GM21529 (cell line): ENCODE measurements around the gene TTC28.

ENCODE experiments used
- ATAC-seq: cut with Tn5 transposase; IDR thresholded peaks from one replicate; pipeline ENCODE4 v1.9.1; 2021; ENCODE audit not compliant: unreplicated experiment

The TTC28 gene

DNA sequence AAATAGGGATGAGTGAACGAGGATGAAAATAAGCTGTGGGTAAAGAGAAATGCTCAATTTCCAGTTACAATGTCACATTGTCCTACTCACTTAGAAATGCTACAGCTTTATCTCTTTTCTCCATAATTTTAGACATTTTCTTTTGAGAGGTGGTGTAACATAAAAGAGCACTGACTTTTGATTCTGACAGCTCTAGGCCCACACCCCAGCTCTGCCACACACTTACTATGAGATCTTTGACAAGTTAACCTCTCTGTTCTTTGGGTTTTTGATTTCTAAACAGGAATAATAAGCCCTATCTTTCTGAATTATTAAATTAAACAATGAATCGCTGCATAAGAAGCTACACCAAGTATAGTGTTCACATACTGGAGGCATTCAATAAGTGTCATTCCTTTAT is 532.2 kb downstream of the TTC28 start:
- ATAC-seq: no peak

DNA sequence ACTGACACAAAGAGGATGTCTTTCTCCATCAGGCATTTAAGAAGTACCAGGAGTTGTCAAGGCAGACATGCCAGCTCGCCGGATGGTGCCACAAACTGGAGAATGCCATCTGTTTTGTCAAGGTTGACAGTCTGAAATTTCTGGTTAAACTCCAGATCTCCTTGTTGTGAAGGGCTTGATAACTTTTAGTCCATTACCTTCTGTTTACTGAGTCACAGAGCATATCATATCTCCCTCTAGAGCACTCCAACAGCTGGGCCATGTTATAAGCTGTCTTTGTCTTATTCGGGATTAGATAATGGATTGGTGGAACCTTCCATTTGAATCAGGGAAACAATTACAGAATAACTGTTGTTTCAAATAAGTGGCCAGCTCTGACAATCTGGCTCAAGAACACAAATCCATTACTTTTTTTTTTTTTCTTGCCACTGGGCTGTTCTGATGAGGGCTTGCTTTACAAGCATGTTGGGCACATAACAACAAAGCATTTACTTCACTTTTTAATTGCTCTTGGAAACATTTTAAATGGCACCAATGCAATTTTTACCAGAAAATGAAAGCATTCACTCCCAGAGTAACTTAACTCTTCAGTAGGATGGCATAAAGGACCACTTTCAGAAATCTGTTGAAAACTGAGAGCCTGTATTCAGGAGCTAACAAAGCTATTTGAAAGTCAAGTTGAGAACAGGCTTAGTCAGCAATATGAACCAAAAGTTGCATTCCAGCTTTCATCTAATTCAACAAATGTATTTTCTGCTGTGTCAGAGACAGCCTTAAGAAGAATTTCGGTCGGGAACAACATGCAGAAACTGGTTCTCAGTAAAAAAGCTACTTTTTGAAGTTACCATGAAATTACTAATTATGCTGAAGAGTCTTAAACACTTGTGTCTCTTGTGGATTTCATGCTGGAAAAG is 533.0 kb downstream of the TTC28 start:
- ATAC-seq: no peak

DNA sequence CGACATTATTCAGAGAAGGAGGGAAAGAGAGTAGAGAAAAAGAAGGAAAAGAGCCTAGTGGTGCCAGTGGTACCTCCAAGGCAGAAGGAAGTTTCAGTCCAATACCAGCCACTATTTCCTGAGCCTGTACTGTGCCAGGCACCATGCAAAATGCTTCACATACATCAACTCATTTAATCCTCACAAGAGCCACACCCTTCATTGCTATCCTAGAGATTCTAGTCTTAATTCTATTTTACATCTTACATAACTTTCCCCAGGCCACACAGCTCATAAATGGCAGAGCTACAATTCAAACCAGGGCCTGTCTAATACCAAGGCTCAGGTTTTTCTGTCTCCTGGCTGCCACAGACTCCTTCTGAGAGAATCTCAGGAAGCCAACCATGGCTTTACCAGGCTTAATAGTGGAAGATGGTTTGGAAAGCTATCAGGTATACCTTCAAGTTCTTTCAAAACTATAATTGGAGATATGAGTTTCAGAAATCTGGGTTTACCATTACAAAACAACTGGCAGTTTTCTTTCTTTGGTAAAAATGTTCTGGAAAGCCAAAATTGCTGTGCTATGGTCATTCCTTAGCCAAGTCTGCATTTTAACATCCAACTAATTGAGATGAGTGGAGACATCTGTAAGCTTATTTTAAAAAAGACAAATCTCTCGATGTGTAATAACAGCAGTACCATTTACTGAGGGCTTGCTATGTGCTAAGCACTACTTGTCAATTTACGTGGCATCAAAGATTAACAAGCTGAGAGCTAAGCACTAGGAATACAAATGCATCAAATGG is 535.5 kb downstream of the TTC28 start:
- ATAC-seq: no peak

DNA sequence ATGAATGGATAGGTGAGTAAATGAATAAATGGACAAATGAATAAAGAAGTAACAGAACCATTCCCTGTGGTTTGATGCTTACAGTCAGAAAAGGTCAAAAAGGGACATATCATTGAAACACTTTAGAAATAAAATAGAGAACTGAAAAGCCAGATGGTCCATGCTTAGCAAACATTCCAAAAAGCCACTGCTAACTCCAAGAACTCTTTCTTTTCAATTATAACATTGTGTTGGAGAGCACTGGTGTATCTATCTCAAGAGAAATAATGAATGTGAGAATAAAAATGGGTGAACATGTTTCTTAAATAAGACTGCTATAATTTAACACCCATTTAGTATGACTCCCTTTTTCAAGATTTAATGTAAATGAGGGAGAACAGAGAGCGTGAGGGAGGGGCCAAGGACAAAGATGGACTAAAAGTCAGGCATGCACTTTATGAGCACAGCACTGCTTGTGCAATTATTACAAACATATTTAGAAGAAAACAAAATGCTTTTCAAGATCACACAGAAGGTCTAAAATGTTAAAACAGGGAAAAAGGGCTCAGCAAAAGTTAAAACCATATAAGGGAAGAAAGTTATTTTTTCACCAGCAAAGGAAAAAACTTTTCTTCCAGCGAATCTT is 536.3 kb downstream of the TTC28 start:
- ATAC-seq: no peak

DNA sequence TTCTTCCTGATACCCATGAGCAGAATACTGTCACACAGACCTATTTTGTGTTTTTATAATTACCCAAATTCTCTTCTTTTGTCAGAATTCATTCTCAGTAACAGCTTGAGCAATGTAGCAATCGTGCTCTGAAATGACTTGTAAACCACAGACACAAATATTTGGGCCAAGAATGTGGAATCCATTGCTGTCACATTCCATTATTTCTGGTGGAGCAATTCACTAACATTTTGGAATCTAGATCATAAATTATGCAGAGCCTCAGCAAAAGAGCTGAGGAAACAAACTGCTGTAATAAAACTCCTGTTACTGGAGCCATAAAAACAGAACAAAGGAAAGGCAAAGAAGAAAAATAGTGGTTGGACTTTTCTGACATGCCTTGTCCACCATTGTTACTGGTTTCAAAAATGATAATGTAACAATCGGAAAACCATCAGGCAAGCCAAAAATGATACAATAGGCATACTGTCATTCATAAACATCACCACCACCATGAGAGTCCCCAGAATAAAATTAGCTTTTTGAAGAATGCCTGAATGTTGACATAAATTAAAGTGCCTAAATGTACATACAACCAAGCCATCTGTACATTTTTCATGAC is 537.2 kb downstream of the TTC28 start:
- no peak for ATAC-seq

DNA sequence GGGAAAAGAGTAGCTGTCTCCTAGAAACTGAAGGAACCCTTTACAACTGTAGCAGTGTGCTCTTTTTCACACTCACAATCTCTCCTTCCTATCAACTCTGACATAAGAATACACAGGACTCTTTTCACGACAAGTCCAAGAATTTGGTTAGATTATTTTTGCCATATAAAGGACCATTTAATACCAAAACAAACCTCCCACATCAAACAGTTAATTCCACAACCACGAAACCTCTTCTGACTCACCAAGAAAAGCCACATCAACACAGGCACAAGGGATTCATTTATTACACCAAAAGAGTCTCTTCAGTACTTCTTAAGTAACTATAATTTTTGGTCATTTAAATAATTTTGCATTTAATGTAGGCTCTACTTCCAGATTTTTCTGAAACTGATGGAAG is 538.0 kb downstream of the TTC28 start:
- no peak for ATAC-seq

DNA sequence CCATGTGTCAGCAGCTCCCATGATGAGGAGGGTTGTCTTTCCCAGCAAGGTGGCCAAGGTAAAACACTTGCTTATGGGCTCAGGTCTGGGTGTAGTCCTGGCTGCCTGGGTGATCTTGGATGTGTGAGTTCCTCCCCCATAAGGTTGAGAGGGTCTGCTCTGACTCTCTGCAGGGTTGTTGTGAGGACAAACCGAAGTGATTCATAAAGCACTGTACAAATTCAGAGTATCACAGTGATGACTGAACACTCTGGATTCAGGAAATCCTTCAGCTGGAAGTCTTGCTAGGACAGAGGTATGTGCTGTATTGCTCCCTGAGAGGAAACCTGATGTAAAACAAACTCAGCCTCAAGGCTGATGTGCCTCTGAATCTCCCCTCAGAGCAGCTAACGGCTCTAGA is 539.7 kb downstream of the TTC28 start:
- no peak for ATAC-seq

DNA sequence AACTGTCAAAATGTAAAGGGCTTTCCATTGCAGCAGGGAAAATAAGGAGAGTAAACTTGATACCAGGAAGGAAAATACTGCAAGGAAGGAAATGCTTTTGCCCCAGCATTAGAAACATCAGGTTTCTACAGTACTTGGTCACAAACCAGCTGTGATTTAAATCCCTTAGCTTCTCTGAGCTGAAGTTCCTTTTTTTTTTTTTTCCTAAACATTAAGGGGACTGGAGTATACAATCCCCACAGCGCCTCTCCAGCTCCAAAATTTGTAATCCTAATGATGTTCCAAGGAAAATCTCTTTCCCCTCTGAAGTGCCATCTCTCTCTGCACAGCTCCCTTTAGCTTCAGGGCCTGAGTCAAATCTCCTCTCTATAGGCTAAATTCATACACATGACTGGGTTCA is 540.1 kb downstream of the TTC28 start:
- no peak for ATAC-seq

DNA sequence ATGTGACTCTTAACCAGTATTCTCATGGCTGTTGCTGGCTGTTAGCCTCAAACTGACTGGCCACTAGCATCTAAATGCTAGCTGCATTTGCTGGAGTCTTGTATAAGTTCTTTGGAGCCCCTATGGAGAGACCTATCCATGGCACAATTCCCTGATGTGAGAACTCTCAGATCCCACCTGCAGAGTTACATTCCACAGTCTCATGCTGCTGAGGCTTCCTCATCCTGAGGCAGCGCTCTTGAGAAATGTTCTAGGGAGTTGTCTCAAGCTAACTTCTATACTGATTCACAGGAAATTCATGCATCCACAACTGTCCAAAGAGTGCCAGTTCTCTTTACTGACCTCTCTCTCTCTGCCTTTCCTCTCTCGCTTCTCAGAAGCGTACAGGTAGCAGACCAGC is 542.6 kb downstream of the TTC28 start:
- ATAC-seq: no peak

DNA sequence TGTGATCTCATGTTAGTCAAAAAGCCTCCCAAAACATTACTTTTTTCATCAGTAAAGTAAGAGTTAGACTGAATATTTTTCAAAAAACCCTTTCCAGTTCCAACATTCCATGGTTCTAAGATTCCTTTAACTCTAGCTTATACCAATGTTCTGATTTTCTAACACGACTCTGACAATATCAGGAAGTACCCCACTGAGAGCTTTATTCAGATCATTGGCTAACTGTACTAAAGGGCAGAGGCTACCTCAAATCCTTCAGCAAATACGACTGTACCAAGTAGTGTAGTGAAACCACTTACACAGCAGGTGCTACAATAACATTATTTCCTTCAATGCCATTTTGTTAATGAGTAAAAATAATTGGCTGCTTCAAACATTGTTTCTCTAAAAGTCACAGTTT is 547.2 kb downstream of the TTC28 start:
- ATAC-seq: no peak

DNA sequence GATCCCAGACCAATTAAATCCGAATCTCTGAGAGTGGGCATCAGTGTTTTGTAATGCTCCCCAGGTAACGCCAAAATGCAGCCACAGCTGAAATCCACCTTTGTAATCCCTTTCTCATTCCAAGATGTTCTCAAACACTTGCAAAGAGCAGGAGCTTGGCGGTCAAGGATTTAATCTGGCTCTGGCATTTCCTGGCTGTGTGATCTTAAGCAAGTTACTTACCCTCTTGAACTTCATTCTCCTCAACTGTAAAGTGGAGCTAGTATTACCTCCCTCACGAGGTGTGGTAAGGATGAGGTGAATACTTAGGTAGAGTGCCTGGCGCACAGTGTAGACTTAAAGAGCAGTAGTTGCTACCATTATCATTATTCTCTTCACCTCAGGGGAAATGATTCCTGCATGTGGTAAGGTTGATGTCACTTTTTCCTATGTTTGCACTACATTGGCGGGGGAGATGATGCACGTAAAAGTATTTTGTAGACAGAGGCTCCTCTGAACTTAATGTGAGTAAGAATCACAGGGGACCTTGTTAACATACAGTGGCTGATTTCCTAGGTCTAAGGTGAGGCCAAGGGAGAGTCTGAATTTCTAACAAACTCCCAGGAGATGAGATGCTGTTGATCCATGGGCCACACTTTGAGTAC is 550.2 kb downstream of the TTC28 start:
- ATAC-seq: no peak

DNA sequence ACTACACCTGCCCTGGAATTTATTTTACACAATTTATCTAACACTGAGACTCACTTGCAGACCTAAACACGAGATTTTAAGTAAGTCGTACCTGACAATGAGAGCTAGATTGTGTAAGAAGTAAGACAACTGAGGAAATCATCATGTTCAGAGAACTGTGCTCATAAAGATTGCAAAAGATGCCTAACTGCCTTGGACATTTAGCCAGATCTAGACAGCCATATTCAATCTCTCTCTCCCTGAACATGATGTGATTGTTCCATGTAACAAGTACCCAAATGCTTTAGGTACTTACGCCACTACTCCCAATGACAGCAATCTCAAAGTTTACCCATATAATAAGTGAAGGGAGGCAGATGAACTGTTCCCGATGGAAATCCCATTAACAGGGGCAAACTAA is 550.8 kb downstream of the TTC28 start:
- no peak for ATAC-seq

DNA sequence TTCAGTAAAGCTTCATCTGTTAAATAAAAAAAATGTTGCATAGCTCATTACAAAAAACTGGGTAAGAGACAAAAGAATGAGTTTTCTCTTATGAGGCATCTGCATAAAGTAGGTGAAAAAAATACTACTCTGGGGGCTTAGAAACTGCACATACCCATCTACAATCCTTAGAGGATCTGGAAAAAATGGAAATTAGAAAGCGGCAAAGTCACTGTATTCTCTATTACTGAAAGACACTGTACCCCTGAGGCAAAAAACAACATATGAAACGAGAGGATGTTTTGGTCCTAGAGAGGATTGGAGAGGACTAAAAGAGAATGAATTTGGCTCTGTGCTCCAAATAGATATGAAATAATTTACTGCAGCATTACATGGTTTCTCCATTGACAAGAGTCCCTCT is 553.8 kb downstream of the TTC28 start:
- no peak for ATAC-seq

DNA sequence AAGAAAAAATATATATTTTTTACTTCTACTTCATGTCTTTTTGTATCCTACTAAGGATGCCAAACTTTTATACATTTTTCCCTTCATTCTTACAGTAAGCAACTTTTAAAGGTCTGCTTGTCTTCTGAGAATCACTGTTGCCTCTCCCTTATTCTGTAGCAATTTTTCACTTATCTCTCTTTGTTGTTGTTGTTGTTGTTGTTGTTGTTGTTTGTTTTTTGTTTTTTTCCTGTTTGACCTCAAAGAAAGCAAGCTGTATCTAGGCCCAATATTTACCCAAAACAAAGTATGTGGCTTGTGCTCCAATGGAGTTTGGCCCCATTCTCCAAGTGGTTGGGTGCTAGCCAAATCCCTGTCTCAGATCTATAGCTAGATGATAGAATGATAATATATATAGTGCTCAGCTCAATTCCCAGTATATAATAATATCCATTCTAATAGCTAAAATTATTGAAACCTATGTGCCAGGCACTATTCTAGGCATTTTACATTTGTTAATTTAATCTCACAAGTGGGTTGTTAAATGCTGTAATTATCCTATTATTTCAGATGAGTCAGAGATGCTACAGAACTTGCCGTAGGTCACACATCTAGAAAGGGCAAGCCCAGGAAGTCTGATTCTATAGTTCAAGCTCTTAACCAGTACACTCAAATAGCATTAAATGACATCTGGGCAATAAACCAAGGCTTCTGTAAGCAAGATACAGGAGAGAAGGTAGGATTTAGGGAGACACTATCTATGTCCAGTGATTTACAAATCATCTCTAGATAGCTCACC is 555.5 kb downstream of the TTC28 start:
- no peak for ATAC-seq

DNA sequence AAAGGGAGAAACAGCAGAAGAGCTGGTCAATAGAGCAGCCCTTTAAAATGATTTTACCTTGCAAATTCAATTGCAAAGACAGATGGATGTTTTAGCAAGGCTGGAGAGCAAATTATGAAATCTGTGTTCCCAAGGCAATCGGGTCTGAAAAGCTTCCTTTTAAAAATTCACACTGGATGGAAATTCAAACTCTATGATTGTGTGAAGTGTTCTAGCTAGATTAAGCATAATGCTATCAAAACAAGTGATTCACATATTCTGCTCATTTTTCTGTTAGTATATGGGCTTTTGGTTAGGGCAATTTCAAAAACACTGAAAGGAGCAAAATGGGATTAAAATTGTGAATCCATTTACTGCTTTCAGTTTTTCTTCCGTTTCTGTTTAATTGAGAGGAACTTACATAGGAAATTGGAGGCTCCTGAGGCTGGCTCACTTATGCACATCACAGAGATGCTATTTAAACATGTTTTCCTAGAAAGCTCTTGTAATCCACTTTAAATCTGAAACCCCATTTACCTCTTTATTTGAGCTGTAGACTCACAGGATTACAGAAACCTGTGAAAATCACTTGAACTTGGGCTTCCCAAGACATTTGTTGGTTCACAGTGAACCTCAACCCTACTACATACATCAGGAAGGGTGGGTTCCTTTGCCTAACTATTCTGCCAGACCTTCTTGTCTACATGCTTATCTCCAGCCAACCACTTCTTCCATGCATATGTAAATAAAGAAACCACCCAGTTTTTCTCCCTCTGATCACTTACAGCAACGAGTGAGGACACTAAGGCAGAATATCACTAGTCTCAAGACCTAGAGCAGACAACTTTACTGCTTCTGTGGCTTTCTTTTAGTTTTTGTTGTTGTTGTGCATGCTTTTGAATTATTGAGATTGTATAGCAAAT is 558.7 kb downstream of the TTC28 start:
- no peak for ATAC-seq

DNA sequence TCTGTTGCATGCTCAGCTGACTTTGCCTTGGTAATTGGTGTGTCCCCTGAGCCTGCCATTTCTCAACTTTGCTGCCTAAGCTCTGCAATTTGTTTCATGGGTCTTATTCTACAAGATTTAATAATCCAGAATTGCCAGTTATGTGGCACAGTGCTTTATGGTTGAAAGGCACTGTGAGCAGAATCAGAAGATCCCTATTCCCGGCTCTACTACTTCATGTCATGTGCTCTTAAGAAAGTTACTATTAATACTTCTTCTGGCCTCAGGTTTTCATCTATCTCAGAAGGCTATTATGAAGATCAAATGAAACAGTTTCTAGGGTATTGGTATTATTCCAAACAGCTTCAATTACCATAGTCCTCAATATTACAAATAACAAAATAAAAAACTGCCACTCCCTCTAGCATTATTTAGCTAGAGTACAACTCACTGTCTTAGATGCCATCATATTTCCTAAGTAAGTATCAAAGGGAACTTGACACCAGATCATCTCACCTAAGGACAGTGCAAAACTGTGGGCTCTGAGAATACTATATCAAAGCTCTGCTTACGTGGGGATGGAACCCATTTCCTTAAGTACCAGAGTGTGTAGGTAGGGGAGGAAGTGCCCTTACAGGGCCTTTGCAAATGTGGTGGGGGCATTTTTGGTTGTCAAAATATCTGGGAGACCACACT is 560.5 kb downstream of the TTC28 start:
- no peak for ATAC-seq

DNA sequence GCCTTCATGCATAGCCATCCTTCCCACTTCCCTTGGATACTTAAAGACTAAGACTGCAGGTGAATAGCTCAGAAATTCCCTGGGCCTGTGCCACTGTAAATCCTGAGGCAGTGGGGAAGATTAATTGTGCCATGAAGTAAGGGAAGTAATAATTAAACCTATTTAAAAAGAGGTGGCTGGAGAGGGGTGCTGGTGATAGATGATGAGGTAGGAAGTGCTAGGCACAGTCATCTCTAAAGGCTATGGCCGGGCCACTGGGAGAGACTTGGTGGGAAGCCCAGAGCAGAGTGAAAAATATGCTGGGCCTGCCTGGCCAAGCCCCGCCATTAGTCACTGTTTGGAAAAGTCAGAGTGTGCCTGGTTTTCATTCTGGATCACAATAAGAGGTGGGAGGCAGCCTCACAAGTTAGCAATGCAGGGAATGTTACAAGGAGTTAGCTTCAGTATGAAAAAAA is 563.4 kb downstream of the TTC28 start:
- ATAC-seq: no peak

DNA sequence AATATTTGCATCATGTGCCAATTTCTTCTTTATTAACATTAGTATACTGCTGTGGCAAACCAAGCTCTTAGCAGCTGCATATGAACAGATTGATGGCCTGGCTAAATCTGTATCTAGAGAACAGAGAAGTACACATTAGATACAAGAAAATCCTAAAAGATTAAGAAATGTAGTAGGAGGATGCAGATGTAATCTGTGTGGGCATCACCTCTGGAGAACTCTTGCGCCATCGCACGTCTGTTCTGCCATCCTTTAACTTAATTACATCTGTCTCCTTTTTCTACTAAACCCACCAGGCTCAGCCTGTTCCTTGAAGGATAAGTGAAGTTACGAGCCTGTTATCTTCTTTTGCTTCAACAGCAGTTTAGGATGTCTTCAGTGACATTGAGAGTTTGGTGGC is 564.2 kb downstream of the TTC28 start:
- no peak for ATAC-seq
